Fibroblast of upper back skin (primary cell): ENCODE results near the gene FAM20A.

Experiments used
- DNase-seq: peaks from one replicate; pipeline ENCODE4 v3.0.0-alpha.2; 2013

Gene FAM20A

GRCh38 chr17:68608515-68609130, 7.5 kb upstream of the FAM20A start:
- DNase-seq = no peak

GRCh38 chr17:68606451-68607307, 5.5 kb upstream of the FAM20A start:
- no peak for DNase-seq

- DNase-seq = no peak
Measured at GRCh38 chr17:68605914-68606313, 4.7 kb upstream of the FAM20A start.

GRCh38 chr17:68603656-68604055, 2.5 kb upstream of the FAM20A start:
- no peak for DNase-seq

- no peak for DNase-seq
Measured at GRCh38 chr17:68603027-68603426, 1.9 kb upstream of the FAM20A start.

- no peak for DNase-seq
Measured at GRCh38 chr17:68602289-68602688, 1.1 kb upstream of the FAM20A start.

- no peak for DNase-seq
Measured at GRCh38 chr17:68601565-68602288, 560 bp upstream of the FAM20A start.

- DNase-seq = no peak
Measured at GRCh38 chr17:68600067-68600930, 868 bp downstream of the FAM20A start.

GRCh38 chr17:68599552-68600066, 1.6 kb downstream of the FAM20A start:
- no peak for DNase-seq

GRCh38 chr17:68599091-68599490, 2.1 kb downstream of the FAM20A start:
- peak; percentile 86 for DNase-seq

- no peak for DNase-seq
Measured at GRCh38 chr17:68598545-68598961, 2.6 kb downstream of the FAM20A start.

GRCh38 chr17:68598074-68598473, 3.1 kb downstream of the FAM20A start:
- no peak for DNase-seq

- DNase-seq = no peak
Measured at GRCh38 chr17:68596411-68596945, 4.7 kb downstream of the FAM20A start.

GRCh38 chr17:68595986-68596385, 5.2 kb downstream of the FAM20A start:
- no peak for DNase-seq

GRCh38 chr17:68595496-68595895, 5.7 kb downstream of the FAM20A start:
- peak; percentile 63 for DNase-seq

GRCh38 chr17:68594552-68594951, 6.6 kb downstream of the FAM20A start:
- DNase-seq = no peak

GRCh38 chr17:68592682-68593641, 8.2 kb downstream of the FAM20A start:
- DNase-seq = peak; percentile 53

GRCh38 chr17:68592009-68592408, 9.2 kb downstream of the FAM20A start:
- DNase-seq = peak; percentile 71

- peak; percentile 31 for DNase-seq
Measured at GRCh38 chr17:68591583-68591982, 9.6 kb downstream of the FAM20A start.

- DNase-seq = no peak
Measured at GRCh38 chr17:68589086-68589485, 12.1 kb downstream of the FAM20A start.

- DNase-seq = no peak
Measured at GRCh38 chr17:68588362-68588761, 12.8 kb downstream of the FAM20A start.
